ENCODE measurements around the gene B4GALNT2. TPM values are rescaled to one million over a fixed set of nuclear protein-coding genes. Genes with fewer than 3 reads are reported as not detected.

B4GALNT2 gene
- total RNA-seq, 1 donor from 2014 or later: 0.07 TPM

- Mint-ChIP-seq H3K27me3 (peaks cover 38% of the 10 kb centered on the region), H3K9me3 (ENCODE audit: low read depth) (no peaks in the 10 kb centered on the region), H3K27ac (no peak overlapping the region), H3K4me3 (ENCODE audit: low read depth) (no peak overlapping the region), H3K36me3 (ENCODE audit: insufficient read depth) (no peaks in the 10 kb centered on the region), H3K4me1 (ENCODE audit: low read depth) (no peaks in the 10 kb centered on the region)
- no peak for DNase-seq (ENCODE audit: low spot score, unreplicated experiment)
- TF ChIP-seq CTCF (IDR thresholded peaks at IDR 0.05; ENCODE audit: unreplicated experiment): no peak
Measured at GRCh38 chr17:49213847-49214246, 81.3 kb downstream of the B4GALNT2 start.

- Mint-ChIP-seq H3K27ac (no peak overlapping the region), H3K36me3 (ENCODE audit: insufficient read depth) (no peaks in the 10 kb centered on the region), H3K4me3 (ENCODE audit: low read depth) (no peak overlapping the region), H3K9me3 (ENCODE audit: low read depth) (no peaks in the 10 kb centered on the region), H3K27me3 (peaks cover 33% of the 10 kb centered on the region), H3K4me1 (ENCODE audit: low read depth) (no peaks in the 10 kb centered on the region)
- no peak for DNase-seq (ENCODE audit: low spot score, unreplicated experiment)
- no peak for TF ChIP-seq CTCF (IDR thresholded peaks at IDR 0.05; ENCODE audit: unreplicated experiment)
Measured at GRCh38 chr17:49214676-49215360, 82.2 kb downstream of the B4GALNT2 start.

- no peak for DNase-seq (ENCODE audit: low spot score, unreplicated experiment)
- Mint-ChIP-seq H3K27me3 (peaks cover 27% of the 10 kb centered on the region), H3K36me3 (ENCODE audit: insufficient read depth) (no peaks in the 10 kb centered on the region), H3K9me3 (ENCODE audit: low read depth) (no peaks in the 10 kb centered on the region), H3K27ac (no peak overlapping the region), H3K4me3 (ENCODE audit: low read depth) (no peak overlapping the region), H3K4me1 (ENCODE audit: low read depth) (no peaks in the 10 kb centered on the region)
- TF ChIP-seq CTCF (IDR thresholded peaks at IDR 0.05; ENCODE audit: unreplicated experiment): no peak
Measured at GRCh38 chr17:49216482-49216881, 83.9 kb downstream of the B4GALNT2 start.

- no peak overlapping the region for H3K4me3 Mint-ChIP-seq (ENCODE audit: low read depth)
- H3K4me1 Mint-ChIP-seq (ENCODE audit: low read depth): no peaks in the 10 kb centered on the region
- H3K9me3 Mint-ChIP-seq (ENCODE audit: low read depth): no peaks in the 10 kb centered on the region
- no peaks in the 10 kb centered on the region for H3K36me3 Mint-ChIP-seq (ENCODE audit: insufficient read depth)
- peaks cover 33% of the 10 kb centered on the region for H3K27me3 Mint-ChIP-seq
- no peak overlapping the region for H3K27ac Mint-ChIP-seq
- TF ChIP-seq CTCF (IDR thresholded peaks at IDR 0.05; ENCODE audit: unreplicated experiment): no peak
- no peak for DNase-seq (ENCODE audit: low spot score, unreplicated experiment)
Measured at GRCh38 chr17:49216953-49217650, 84.5 kb downstream of the B4GALNT2 start.

GRCh38 chr17:49217651-49218413 lies 85.3 kb downstream of the B4GALNT2 start:
- no peak for DNase-seq (ENCODE audit: low spot score, unreplicated experiment)
- no peak overlapping the region for H3K27ac Mint-ChIP-seq
- H3K36me3 Mint-ChIP-seq (ENCODE audit: insufficient read depth): no peaks in the 10 kb centered on the region
- H3K9me3 Mint-ChIP-seq (ENCODE audit: low read depth): no peaks in the 10 kb centered on the region
- H3K4me3 Mint-ChIP-seq (ENCODE audit: low read depth): no peak overlapping the region
- no peaks in the 10 kb centered on the region for H3K4me1 Mint-ChIP-seq (ENCODE audit: low read depth)
- TF ChIP-seq CTCF (IDR thresholded peaks at IDR 0.05; ENCODE audit: unreplicated experiment): no peak
- peaks cover 38% of the 10 kb centered on the region for H3K27me3 Mint-ChIP-seq

All from progenitor cell of endocrine pancreas (in vitro differentiated cells).